Liver (tissue), 9 donors: ENCODE data around the gene LRMDA. TPM values are rescaled to one million over a fixed set of nuclear protein-coding genes. Genes with fewer than 3 reads are reported as not detected.

Source experiments
- DNase-seq: peaks from one replicate; pipeline ENCODE4 v3.0.0-alpha.2; 2017; ENCODE audit warnings: low spot score
- H3K27ac ChIP-seq, 2 donors: one replicate each; pipeline ENCODE4 v1.7.0; 2013; ENCODE audit warnings: inconsistent platforms in 2 of 2, low read length in 2 of 2, control low read depth in 1 of 2, low read depth in 1 of 2, mild to moderate bottlenecking in 1 of 2
- H3K27me3 ChIP-seq, 4 donors: one replicate each; pipeline versions ENCODE4 v1.6.1 to v1.7.0; 2013; ENCODE audit warnings: low read length in 3 of 4, inconsistent platforms in 1 of 4, mild to moderate bottlenecking in 1 of 4, moderate library complexity in 1 of 4; ENCODE audit not compliant: control insufficient read depth in 4 of 4, insufficient read depth in 4 of 4
- H3K36me3 ChIP-seq, 4 donors: one replicate each; pipeline versions ENCODE4 v1.6.1 to v1.7.0; 2013; ENCODE audit warnings: low read length in 3 of 4, mild to moderate bottlenecking in 3 of 4, low read depth in 1 of 4, moderate library complexity in 1 of 4; ENCODE audit not compliant: control insufficient read depth in 4 of 4, insufficient read depth in 3 of 4
- H3K4me1 ChIP-seq, 4 donors: one replicate each; pipeline versions ENCODE4 v1.6.1 to v1.7.0; 2013; ENCODE audit warnings: low read length in 3 of 4, mild to moderate bottlenecking in 3 of 4, moderate library complexity in 1 of 4; ENCODE audit not compliant: control insufficient read depth in 4 of 4, insufficient read depth in 4 of 4
- H3K4me3 ChIP-seq, 3 donors: one replicate each; pipeline versions ENCODE4 v1.6.1 to v1.7.0; 2013; ENCODE audit warnings: low read length in 3 of 3, control low read depth in 1 of 3, low read depth in 1 of 3, mild to moderate bottlenecking in 1 of 3
- H3K9ac ChIP-seq, 2 donors: one replicate each; pipeline ENCODE4 v1.7.0; 2013; ENCODE audit warnings: low read length in 2 of 2, mild to moderate bottlenecking in 2 of 2, moderate library complexity in 2 of 2, control low read depth in 1 of 2, low read depth in 1 of 2
- H3K9me3 ChIP-seq, 4 donors: one replicate each; pipeline versions ENCODE4 v1.6.1 to v1.7.0; 2013; ENCODE audit warnings: low read length in 3 of 4; ENCODE audit not compliant: control insufficient read depth in 4 of 4
- ATF3 ChIP-seq: IDR thresholded peaks from 2 replicates; pipeline ENCODE4 v1.6.1; 2016; ENCODE audit warnings: antibody characterized with exemption
- EGR1 ChIP-seq, 2 donors: IDR thresholded peaks; 2 replicates each; pipeline ENCODE4 v1.6.1; 2016 to 2018; ENCODE audit warnings: antibody characterized with exemption in 2 of 2, low read depth in 2 of 2
- FOXA2 ChIP-seq: IDR thresholded peaks from 2 replicates; pipeline ENCODE4 v1.6.1; 2016; ENCODE audit warnings: antibody characterized with exemption
- HNF4A ChIP-seq, 2 donors: conservative IDR thresholded peaks; 2 replicates each; pipeline ENCODE4 v1.6.1; 2016; ENCODE audit warnings: antibody characterized with exemption in 2 of 2, mild to moderate bottlenecking in 2 of 2
- JUND ChIP-seq, 2 donors: IDR thresholded peaks; 2 replicates each; pipeline ENCODE4 v1.6.1; 2016; ENCODE audit warnings: antibody characterized with exemption in 2 of 2
- RAD21 ChIP-seq, 2 donors: IDR thresholded peaks; 2 replicates each; pipeline ENCODE4 v1.6.1; 2016; ENCODE audit warnings: antibody characterized with exemption in 2 of 2, mild to moderate bottlenecking in 2 of 2
- REST ChIP-seq: IDR thresholded peaks from 2 replicates; pipeline ENCODE4 v1.6.1; 2016; ENCODE audit warnings: antibody characterized with exemption, mild to moderate bottlenecking
- RXRA ChIP-seq, 2 donors: IDR thresholded peaks; 2 replicates each; pipeline ENCODE4 v1.6.1; 2017 to 2018; ENCODE audit warnings: antibody characterized with exemption in 2 of 2, mild to moderate bottlenecking in 1 of 2
- SP1 ChIP-seq: IDR thresholded peaks from 2 replicates; pipeline ENCODE4 v1.6.1; 2018; ENCODE audit warnings: antibody characterized with exemption, mild to moderate bottlenecking
- ZBTB33 ChIP-seq: IDR thresholded peaks from 2 replicates; pipeline ENCODE4 v1.6.1; 2016; ENCODE audit warnings: antibody characterized with exemption
- WGBS: extraction: QIAGEN DNeasy Blood & Tissue Kit; methylation state at CpG from one replicate; pipeline ENCODE4 v1.1.7; 2013; 5-methylcytosine and 5-hydroxymethylcytosine counted together
- polyA plus RNA-seq, 2 donors: library from polyadenylated mRNA; stranded (reverse) in 1 of 2; unstranded in 1 of 2; fragments of 200-250 nt in 1 of 2; fragments of >200 nt in 1 of 2; fragmentation: Nextera tagmentation in 1 of 2; extraction: Ambion mirVana in 1 of 2; gene quantifications; one replicate each; pipeline versions ENCODE4 v1.2.1 to v1.2.3, GENCODE V29; 2013 to 2015
- total RNA-seq, 2 donors: library from RNA; depleted of rRNA; stranded (reverse); fragments of >200 nt; gene quantifications; one replicate each; pipeline ENCODE4 v1.2.3, GENCODE V29; 2014
- donor health status: healthy.
- donor health status: healthy.
- donor health status: healthy.
- donor health status: healthy.
- donor health status: healthy.

LRMDA gene
- total and polyA plus RNA-seq, 4 donors = 7.9 to 15.8 (median 11.3) TPM

GRCh38 chr10:75866731-75867130 lies 435.3 kb downstream of the LRMDA start (continued):
- no peak for TF ChIP-seq RXRA (IDR thresholded peaks at IDR 0.05)
- no peak for TF ChIP-seq REST
- no peak for TF ChIP-seq SP1
- no peak for TF ChIP-seq HNF4A (conservative IDR thresholded peaks at IDR 0.05)
- no peak for TF ChIP-seq RAD21 (IDR thresholded peaks at IDR 0.05)
- no peak for TF ChIP-seq FOXA2
- no peak for TF ChIP-seq ATF3

GRCh38 chr10:75868574-75868973 lies 437.1 kb downstream of the LRMDA start:
- H3K9ac ChIP-seq = no peak overlapping the region
- no peaks in the 10 kb centered on the region for H3K4me1 ChIP-seq
- H3K27me3 ChIP-seq = no peaks in the 10 kb centered on the region
- TF ChIP-seq JUND (IDR thresholded peaks at IDR 0.05) (no peak), REST (no peak), EGR1 (IDR thresholded peaks at IDR 0.05; ENCODE audit: low read depth in 2 of 2) (no peak), RXRA (IDR thresholded peaks at IDR 0.05) (no peak), ZBTB33 (no peak), ATF3 (no peak)
- DNase-seq = no peak
- 97% methylated on average over 5 of the region's 5 CpGs for WGBS
- H3K36me3 ChIP-seq = no peaks in the 10 kb centered on the region
- H3K27ac ChIP-seq = no peak overlapping the region
- no peak overlapping the region for H3K4me3 ChIP-seq
- no peaks in the 10 kb centered on the region for H3K9me3 ChIP-seq
